Endothelial cell of umbilical vein (primary cell): ENCODE measurements around the gene SLC6A6. TPM values are rescaled to one million over a fixed set of nuclear protein-coding genes. Genes with fewer than 3 reads are reported as not detected.

Experiments used
- BruUV-seq: library from RNA; stranded (reverse); fragments of 400-500 nt; replicated peaks from 2 replicates; lab custom pipeline; 2021; lab: Mats Ljungman, UMichigan
- CTCF ChIA-PET: fragments of 300-600, 350-600 bp; sonication (Branson Sonifier 250); formaldehyde crosslinking; loops from one replicate; lab custom pipeline; 2021; ENCODE audit warnings: antibody characterized with exemption, inconsistent platforms; lab: Charles Lee
- POLR2A ChIA-PET: fragments of 300-600, 350-600 bp; sonication (Branson Sonifier 250); formaldehyde crosslinking; loops from one replicate; lab custom pipeline; 2021; ENCODE audit warnings: antibody characterized with exemption, inconsistent platforms; lab: Charles Lee
- DNase-seq: peaks from one replicate; pipeline ENCODE4 v3.0.0-alpha.2; 2011; ENCODE audit warnings: low read depth, low spot score
- FAIRE-seq: peaks from 2 replicates; lab custom pipeline; 2011; peaks lifted over from hg19 to GRCh38; lab: Jason Lieb, UNC
- H2AFZ ChIP-seq: 2 replicates; pipeline ENCODE4 v1.6.0; 2012; ENCODE audit warnings: low read depth, low read length, control low read depth, inconsistent platforms
- H3K27ac ChIP-seq: 2 replicates; pipeline ENCODE4 v1.5.1; 2011; ENCODE audit warnings: low read depth, mild to moderate bottlenecking, control low read depth, low read length, moderate library complexity; ENCODE audit not compliant: insufficient read depth
- H3K27me3 ChIP-seq, 2 experiments: 2 replicates each; pipeline versions ENCODE4 v1.6.0 to v1.6.1; 2011; ENCODE audit warnings: low read length in 2 of 2, mixed read lengths in 1 of 2; ENCODE audit not compliant: control insufficient read depth in 2 of 2, insufficient read depth in 2 of 2
- H3K36me3 ChIP-seq, 2 experiments: 2 replicates in 1 of 2; 3 replicates in 1 of 2; pipeline ENCODE4 v1.5.1; 2011; ENCODE audit warnings: low read length in 2 of 2, mild to moderate bottlenecking in 1 of 2, moderate library complexity in 1 of 2; ENCODE audit not compliant: control insufficient read depth in 2 of 2, insufficient read depth in 2 of 2; ENCODE audit errors: extremely low read depth in 1 of 2
- H3K4me1 ChIP-seq: 3 replicates; pipeline ENCODE4 v1.5.1; 2011; ENCODE audit warnings: mild to moderate bottlenecking, low read length; ENCODE audit not compliant: control insufficient read depth, insufficient read depth; ENCODE audit errors: extremely low read depth
- H3K4me2 ChIP-seq: 2 replicates; pipeline ENCODE4 v1.6.1; 2011; ENCODE audit warnings: low read length, control low read depth, mixed read lengths; ENCODE audit not compliant: insufficient read depth
- H3K4me3 ChIP-seq, 3 experiments: fragments of 200-600 bp in 1 of 3; sonication (generic), shearing (Covaris generic) in 1 of 3; replicated peaks in 1 of 3; 2 replicates each; pipeline ENCODE4 v1.5.1; 2011 to 2016; ENCODE audit warnings: control low read depth in 3 of 3, low read length in 3 of 3, mild to moderate bottlenecking in 2 of 3, inconsistent platforms in 1 of 3, low read depth in 1 of 3, moderate library complexity in 1 of 3; ENCODE audit not compliant: insufficient read depth in 1 of 3
- H3K79me2 ChIP-seq: 2 replicates; pipeline ENCODE4 v1.6.0; 2012; ENCODE audit warnings: low read length, inconsistent platforms; ENCODE audit not compliant: control insufficient read depth, insufficient read depth
- H3K9ac ChIP-seq: replicated peaks from 2 replicates; pipeline ENCODE3; 2011; ENCODE audit warnings: low read length, control low read depth; ENCODE audit not compliant: insufficient read depth; ENCODE audit errors: extremely low read depth
- H3K9me1 ChIP-seq: replicated peaks from 3 replicates; pipeline ENCODE4 v1.6.0; 2011; ENCODE audit warnings: mild to moderate bottlenecking, low read length; ENCODE audit not compliant: control insufficient read depth, insufficient read depth; ENCODE audit errors: extremely low read depth
- H3K9me3 ChIP-seq: replicated peaks from 2 replicates; pipeline ENCODE4 v1.5.1; 2012; ENCODE audit warnings: low read length, inconsistent platforms; ENCODE audit not compliant: control insufficient read depth, insufficient read depth
- H4K20me1 ChIP-seq: replicated peaks from 2 replicates; pipeline ENCODE3; 2011; ENCODE audit warnings: mild to moderate bottlenecking, low read length; ENCODE audit not compliant: control insufficient read depth, insufficient read depth; ENCODE audit errors: extremely low read depth
- EZH2 ChIP-seq: IDR thresholded peaks from 2 replicates; pipeline ENCODE4 v1.6.1; 2012; ENCODE audit warnings: borderline replicate concordance, low read depth, mild to moderate bottlenecking, moderate library complexity, low read length, inconsistent platforms; ENCODE audit not compliant: severe bottlenecking
- FOS ChIP-seq: IDR thresholded peaks from 2 replicates; pipeline ENCODE4 v1.6.1; 2011; ENCODE audit warnings: mild to moderate bottlenecking, low read length, moderate library complexity, borderline replicate concordance; ENCODE audit not compliant: insufficient read depth
- GATA2 ChIP-seq: IDR thresholded peaks from 2 replicates; pipeline ENCODE4 v1.7.0; 2011; ENCODE audit warnings: low read depth, mild to moderate bottlenecking, moderate library complexity, mixed read lengths, low read length; ENCODE audit not compliant: insufficient read length, insufficient read depth
- JUN ChIP-seq: IDR thresholded peaks from 2 replicates; pipeline ENCODE4 v1.6.1; 2011; ENCODE audit warnings: borderline replicate concordance, low read depth; ENCODE audit not compliant: insufficient read length, insufficient read depth
- MYC ChIP-seq: IDR thresholded peaks from one replicate; pipeline ENCODE4 v1.6.1; 2011; ENCODE audit warnings: mild to moderate bottlenecking, low read depth, low read length
- POLR2A ChIP-seq: IDR thresholded peaks from 2 replicates; pipeline ENCODE4 v1.6.1; 2012; ENCODE audit warnings: low read depth, mild to moderate bottlenecking, control low read depth, low read length
- POLR2AphosphoS5 ChIP-seq: IDR thresholded peaks from 2 replicates; pipeline ENCODE4 v1.6.1; 2012; ENCODE audit warnings: low read depth, mild to moderate bottlenecking, control low read depth, low read length, moderate library complexity; ENCODE audit not compliant: insufficient read depth
- dilution Hi-C: fragments of 300-500 bp; cut with MboI; formaldehyde crosslinking; loops from one replicate; pipeline ENCODE4 v1.15.0; 2019; ENCODE audit warnings: low sequenced_read_pairs; ENCODE audit not compliant: extremely low pct_ligation_motif_present
- intact Hi-C: fragments of 100-400 bp; cut with micrococcal nuclease; formaldehyde crosslinking; loops from one replicate; pipeline ENCODE4 v1.10.0; 2022
- polyA plus RNA-seq, 4 experiments: library from polyadenylated mRNA; depleted of rRNA in 3 of 4; stranded (reverse) in 3 of 4; unstranded in 1 of 4; fragments of >200 nt; gene quantifications; 2 replicates each; pipeline versions ENCODE4 v1.2.1 to v1.2.3, GENCODE V29; 2011 to 2012; ENCODE audit warnings: missing spikeins in 1 of 4
- total RNA-seq: library from RNA; stranded (reverse); gene quantifications from 2 replicates; pipeline ENCODE4 v1.2.3, GENCODE V29; 2021
- TF ChIP-seq, protein P1 (sequence below), 2 donors: IDR thresholded peaks; 1 replicate in 1 of 2; 2 replicates in 1 of 2; pipeline ENCODE4 v1.5.1; 2011; ENCODE audit warnings: low read length in 2 of 2, mild to moderate bottlenecking in 2 of 2, moderate library complexity in 2 of 2, control low read depth in 1 of 2, inconsistent platforms in 1 of 2, low read depth in 1 of 2; ENCODE audit not compliant: insufficient read depth in 1 of 2; ENCODE audit errors: extremely low read depth in 1 of 2
- TF ChIP-seq, protein P2 (sequence below): IDR thresholded peaks from 2 replicates; pipeline ENCODE4 v1.6.1; 2011; ENCODE audit not compliant: insufficient read depth, insufficient read length

SLC6A6 gene
- total and polyA plus RNA-seq, 2 donors (not counting 3 experiments of a cell fraction or from before 2014, with no cell fraction given), result 25.7 to 38.0 TPM

DNA sequence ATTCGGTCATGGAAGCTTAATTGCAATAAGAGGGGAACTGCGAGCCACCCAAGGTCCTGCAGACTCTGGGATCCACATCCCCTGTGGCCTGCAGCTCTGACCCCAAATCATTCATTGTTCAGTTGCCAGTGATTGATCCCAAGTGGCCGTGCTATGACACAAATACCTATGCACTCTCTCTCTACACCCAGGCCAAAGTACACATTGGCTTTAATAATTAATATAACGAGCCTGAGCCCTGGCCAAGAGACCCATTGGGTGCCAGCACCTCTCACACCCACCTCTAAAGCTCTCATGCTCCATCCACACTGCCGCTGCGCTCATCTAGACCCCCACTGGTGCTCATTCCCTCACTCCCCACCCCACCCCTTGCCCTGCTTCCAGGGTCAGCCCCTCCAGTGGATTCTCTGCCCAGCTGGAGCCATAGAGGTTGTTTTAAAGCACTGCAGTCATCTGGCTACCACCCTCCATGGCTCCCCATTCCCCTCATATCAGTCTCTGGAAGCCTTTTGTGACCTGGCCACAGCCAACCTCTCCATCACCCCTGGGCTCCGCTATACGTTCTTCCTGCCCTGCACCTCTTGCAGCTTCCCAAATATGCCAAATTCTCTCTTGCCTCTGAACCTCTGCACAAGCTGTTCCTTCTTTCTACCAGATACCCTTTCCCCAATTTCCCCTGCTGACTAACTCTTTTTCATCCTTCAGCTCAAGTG, 37.7 kb upstream of the SLC6A6 start:
- no peak for FAIRE-seq
- CTCF ChIA-PET, result interaction anchor here (1.0 to 2.1 kb wide), 3 partner anchors 9 to 161 kb away, joined by 4 to 5 read pairs (median 4); no protein-coding TSS in a partner anchor
- POLR2A ChIA-PET, result no interaction called here

More for the DNA sequence above, 37.7 kb upstream of the SLC6A6 start:
- Histone ChIP-seq H3K36me3 (no peaks in the 10 kb centered on the region), H3K9me3 (no peaks in the 10 kb centered on the region), H2AFZ (no peak overlapping the region), H4K20me1 (no peaks in the 10 kb centered on the region), H3K27me3 (peaks cover 0 to 3% of the 10 kb centered on the region in 2 experiments), H3K4me1 (no peaks in the 10 kb centered on the region), H3K79me2 (no peaks in the 10 kb centered on the region), H3K4me3 (no peak overlapping the region), H3K4me2 (no peak overlapping the region), H3K9ac (no peak overlapping the region), H3K27ac (no peak overlapping the region), H3K9me1 (no peaks in the 10 kb centered on the region)
- TF ChIP-seq POLR2A, result no peak
- TF ChIP-seq, protein P1, sequence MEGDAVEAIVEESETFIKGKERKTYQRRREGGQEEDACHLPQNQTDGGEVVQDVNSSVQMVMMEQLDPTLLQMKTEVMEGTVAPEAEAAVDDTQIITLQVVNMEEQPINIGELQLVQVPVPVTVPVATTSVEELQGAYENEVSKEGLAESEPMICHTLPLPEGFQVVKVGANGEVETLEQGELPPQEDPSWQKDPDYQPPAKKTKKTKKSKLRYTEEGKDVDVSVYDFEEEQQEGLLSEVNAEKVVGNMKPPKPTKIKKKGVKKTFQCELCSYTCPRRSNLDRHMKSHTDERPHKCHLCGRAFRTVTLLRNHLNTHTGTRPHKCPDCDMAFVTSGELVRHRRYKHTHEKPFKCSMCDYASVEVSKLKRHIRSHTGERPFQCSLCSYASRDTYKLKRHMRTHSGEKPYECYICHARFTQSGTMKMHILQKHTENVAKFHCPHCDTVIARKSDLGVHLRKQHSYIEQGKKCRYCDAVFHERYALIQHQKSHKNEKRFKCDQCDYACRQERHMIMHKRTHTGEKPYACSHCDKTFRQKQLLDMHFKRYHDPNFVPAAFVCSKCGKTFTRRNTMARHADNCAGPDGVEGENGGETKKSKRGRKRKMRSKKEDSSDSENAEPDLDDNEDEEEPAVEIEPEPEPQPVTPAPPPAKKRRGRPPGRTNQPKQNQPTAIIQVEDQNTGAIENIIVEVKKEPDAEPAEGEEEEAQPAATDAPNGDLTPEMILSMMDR (IDR thresholded peaks at IDR 0.05; ENCODE audit: extremely low read depth in 1 of 2, insufficient read depth in 1 of 2, low read depth in 1 of 2, low read length in 2 of 2), result no peak
- no peak for TF ChIP-seq JUN
- TF ChIP-seq POLR2AphosphoS5, result no peak
- no peak for TF ChIP-seq GATA2
- TF ChIP-seq FOS, result no peak
- TF ChIP-seq EZH2, result no peak
- TF ChIP-seq, protein P2, sequence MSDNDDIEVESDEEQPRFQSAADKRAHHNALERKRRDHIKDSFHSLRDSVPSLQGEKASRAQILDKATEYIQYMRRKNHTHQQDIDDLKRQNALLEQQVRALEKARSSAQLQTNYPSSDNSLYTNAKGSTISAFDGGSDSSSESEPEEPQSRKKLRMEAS, result no peak
- no peak for TF ChIP-seq MYC
- DNase-seq, result no peak
- BruUV-seq, result no TSS peak
- dilution Hi-C loops, result no loop called here
- intact Hi-C loops, result no loop called here
